CD4-positive, alpha-beta T cell (primary cell): Measurements from ENCODE around the gene STAT5B. TPM values are rescaled to one million over a fixed set of nuclear protein-coding genes. Genes with fewer than 3 reads are reported as not detected.
"Not testable (repeated sequence)": the region's sequence is repeated elsewhere in the genome, so short reads cannot be mapped to it uniquely, and the experiment has no call there.

Source experiments
- ATAC-seq: fragments of 200-7000 bp; cut with Tn5 transposase; one replicate; pipeline ENCODE4 v1.10.0; 2022; ENCODE audit warnings: mild to moderate bottlenecking; ENCODE audit not compliant: poor library complexity
- CTCF ChIA-PET: fragments of 350-600 bp; sonication (Branson Sonifier 250); formaldehyde crosslinking; loops from one replicate; lab custom pipeline; 2021; ENCODE audit warnings: antibody characterized with exemption, inconsistent platforms; lab: Charles Lee
- POLR2A ChIA-PET: fragments of 350-600 bp; sonication (Branson Sonifier 250); formaldehyde crosslinking; loops from one replicate; lab custom pipeline; 2021; ENCODE audit warnings: antibody characterized with exemption, inconsistent platforms; lab: Charles Lee
- DNase-seq, 14 experiments: peaks; one replicate each; pipeline ENCODE4 v3.0.0-alpha.2; 2013 to 2020; ENCODE audit warnings: mixed read lengths in 2 of 14
- H3K27ac ChIP-seq, 2 donors: one replicate each; pipeline versions ENCODE4 v1.5.1 to v1.7.0; 2013; ENCODE audit warnings: low read length in 2 of 2, low read depth in 1 of 2, mild to moderate bottlenecking in 1 of 2
- H3K27me3 ChIP-seq, 2 experiments: 1 replicate in 1 of 2; 2 replicates in 1 of 2; pipeline versions ENCODE4 v1.6.1 to v1.7.0; 2013; ENCODE audit warnings: low read length in 2 of 2, control low read depth in 1 of 2, mild to moderate bottlenecking in 1 of 2, moderate library complexity in 1 of 2; ENCODE audit not compliant: insufficient read depth in 2 of 2, control insufficient read depth in 1 of 2
- H3K36me3 ChIP-seq: one replicate; pipeline ENCODE4 v1.6.1; 2013; ENCODE audit warnings: low read length, control low read depth; ENCODE audit not compliant: insufficient read depth
- H3K4me1 ChIP-seq: one replicate; pipeline ENCODE4 v1.6.1; 2013; ENCODE audit warnings: low read length, control low read depth; ENCODE audit not compliant: insufficient read depth
- H3K4me3 ChIP-seq: one replicate; pipeline ENCODE4 v1.5.1; 2013; ENCODE audit warnings: mild to moderate bottlenecking, low read length, moderate library complexity
- H3K9me3 ChIP-seq, 2 experiments: 1 replicate in 1 of 2; 2 replicates in 1 of 2; pipeline versions ENCODE4 v1.6.1 to v1.7.0; 2013; ENCODE audit warnings: low read length in 2 of 2, mild to moderate bottlenecking in 2 of 2, control low read depth in 1 of 2, moderate library complexity in 1 of 2; ENCODE audit not compliant: control insufficient read depth in 1 of 2, insufficient read depth in 1 of 2
- H3K27ac Mint-ChIP-seq: one replicate; pipeline ENCODE4 v1.8.0; 2020; ENCODE audit warnings: mixed read lengths
- H3K27me3 Mint-ChIP-seq: one replicate; pipeline ENCODE4 v1.8.0; 2021; ENCODE audit warnings: mixed read lengths
- H3K36me3 Mint-ChIP-seq: one replicate; pipeline ENCODE4 v1.8.0; 2021; ENCODE audit warnings: low read depth, mixed read lengths
- H3K4me1 Mint-ChIP-seq: one replicate; pipeline ENCODE4 v1.8.0; 2021; ENCODE audit warnings: low read depth, mixed read lengths
- H3K4me3 Mint-ChIP-seq: one replicate; pipeline ENCODE4 v1.8.0; 2020; ENCODE audit warnings: mild to moderate bottlenecking, mixed read lengths
- H3K9me3 Mint-ChIP-seq: one replicate; pipeline ENCODE4 v1.8.0; 2020; ENCODE audit warnings: mixed read lengths
- CTCF ChIP-seq: fragments of 200-600 bp; IDR thresholded peaks from one replicate; pipeline ENCODE4 v1.8.0; 2022; ENCODE audit warnings: antibody characterized with exemption, mild to moderate bottlenecking
- intact Hi-C, 2 experiments: fragments of 100-400 bp; cut with DNase I in 1 of 2; cut with micrococcal nuclease in 1 of 2; formaldehyde crosslinking; loops; one replicate each; pipeline versions ENCODE4 v1.15.1 to v1.9.0; 2023 to 2025; cut with DNase I, micrococcal nuclease
- total RNA-seq, 174 experiments: library from RNA in 2 of 174; stranded (reverse) in 2 of 174; gene quantifications; one replicate each; pipeline ENCODE4 v1.2.3 and lab custom pipeline; 2021 to 2026

The STAT5B gene
- total RNA-seq, 2 experiments from 2014 or later = 99.4 to 104 TPM

DNA sequence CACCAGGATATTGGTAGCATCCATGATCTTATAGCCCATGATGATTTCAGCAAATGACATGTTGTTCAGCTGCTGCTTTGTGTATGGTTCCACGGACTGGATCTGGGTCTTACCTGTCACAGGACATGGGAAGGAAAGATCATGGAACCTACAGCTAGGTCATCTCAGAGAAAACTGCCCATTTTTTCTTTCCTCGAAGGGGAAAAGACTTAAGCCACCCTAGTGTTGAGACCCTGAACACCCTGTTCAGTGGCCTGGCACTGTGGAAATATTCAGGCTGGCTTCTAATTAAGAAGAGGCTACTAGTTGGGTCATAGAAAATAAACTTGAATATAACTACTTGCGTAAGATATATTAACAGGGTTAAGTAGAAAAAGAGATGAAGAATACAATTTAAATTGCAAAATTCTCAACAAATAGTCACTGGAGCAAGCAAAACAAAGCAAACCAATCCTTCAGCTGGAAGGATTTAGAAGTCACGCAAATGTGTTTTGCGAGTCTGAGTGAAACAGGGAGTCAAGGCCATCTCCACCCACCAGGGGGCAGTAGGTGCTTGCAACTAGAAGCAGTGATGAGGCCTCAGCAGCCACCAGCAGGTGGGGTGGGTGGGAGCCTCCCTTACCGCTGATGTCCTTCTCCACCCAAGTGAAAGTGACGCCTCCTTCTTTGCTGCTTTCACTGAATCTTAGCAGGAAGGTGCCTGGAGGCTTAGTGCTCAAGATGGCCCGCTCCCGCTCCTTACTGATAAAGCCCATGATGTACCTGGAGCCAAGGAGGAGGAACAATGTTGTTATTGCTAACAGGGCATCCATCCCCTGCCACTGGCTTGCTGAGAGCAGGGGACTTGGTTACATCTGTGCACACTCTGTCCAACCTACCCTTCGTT lies 46.4 kb upstream of the STAT5B start:
- no peak overlapping the region for H3K4me3 ChIP-seq
- peaks cover 37% of the 10 kb centered on the region for H3K4me1 Mint-ChIP-seq
- TF ChIP-seq CTCF = peak; percentile 100
- no peak overlapping the region for H3K4me3 Mint-ChIP-seq
- intact Hi-C loops = loop anchor here (1.0 to 5.0 kb wide), 4 partner anchors 65 to 195 kb away; partner anchors contain the start of gene STAT3 (in 1 of the 2)
- H3K36me3 ChIP-seq = peaks cover 73% of the 10 kb centered on the region
- H3K27ac ChIP-seq = peak overlapping the region in 1 of 2 donors; percentile 18
- peaks cover 76% of the 10 kb centered on the region for H3K36me3 Mint-ChIP-seq
- no peaks in the 10 kb centered on the region for H3K27me3 Mint-ChIP-seq
- ChIA-PET CTCF (interaction anchor here (0.6 to 15.7 kb wide), 22 partner anchors 10 to 205 kb away, joined by 3 to 187 read pairs (median 4); partner anchors contain the start of genes CAVIN1, GHDC and STAT3), POLR2A (interaction anchor here (0.6 to 3.8 kb wide), 6 partner anchors 9 to 92 kb away, joined by 3 to 25 read pairs (median 5); partner anchors contain the start of gene STAT3)
- H3K4me1 ChIP-seq = peaks cover 26% of the 10 kb centered on the region
- no peaks in the 10 kb centered on the region for H3K9me3 ChIP-seq
- ATAC-seq = peak; percentile 97
- H3K27me3 ChIP-seq = no peaks in the 10 kb centered on the region
- peak; percentile 89 to 98 (median 95) for DNase-seq
- peak overlapping the region; percentile 76 for H3K27ac Mint-ChIP-seq
- no peaks in the 10 kb centered on the region for H3K9me3 Mint-ChIP-seq

DNA sequence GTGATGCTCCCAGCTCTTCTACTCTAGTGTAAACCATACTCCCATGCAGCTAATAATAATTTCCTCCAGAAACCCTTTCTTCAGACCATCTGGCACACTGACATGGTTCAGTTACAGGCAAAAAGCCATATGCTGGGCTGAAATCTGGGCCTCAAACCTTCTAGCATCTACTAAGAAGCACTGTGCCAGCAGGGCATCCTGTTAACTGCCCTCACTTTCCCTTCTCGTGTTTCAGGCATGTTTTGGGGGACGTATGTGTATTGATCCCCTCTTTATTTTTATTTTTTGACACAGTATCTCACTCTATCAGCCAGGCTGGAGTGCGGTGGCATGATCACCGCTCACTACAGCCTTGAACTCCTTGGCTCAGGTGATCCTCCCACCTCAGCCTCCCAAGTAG lies 45.4 kb upstream of the STAT5B start:
- H3K9me3 Mint-ChIP-seq = no peaks in the 10 kb centered on the region
- no peak for TF ChIP-seq CTCF
- no peak overlapping the region for H3K4me3 Mint-ChIP-seq
- intact Hi-C loops = loop anchor here in 1 of 2 experiments (5.0 kb wide), 1 partner anchor 66 kb away; the partner anchor contains the start of gene STAT3
- Histone ChIP-seq H3K36me3 (peaks cover 75% of the 10 kb centered on the region), H3K4me1 (peaks cover 26% of the 10 kb centered on the region), H3K4me3 (no peak overlapping the region), H3K27me3 (no peaks in the 10 kb centered on the region), H3K27ac (no peak overlapping the region), H3K9me3 (no peaks in the 10 kb centered on the region)
- H3K27me3 Mint-ChIP-seq = no peaks in the 10 kb centered on the region
- ChIA-PET POLR2A (interaction anchor here (1.5 to 3.8 kb wide), 3 partner anchors 8 to 85 kb away, joined by 4 to 25 read pairs (median 12); partner anchors contain the start of gene STAT3), CTCF (interaction anchor here (0.7 to 15.7 kb wide), 5 partner anchors 9 to 206 kb away, joined by 3 to 187 read pairs (median 15); no protein-coding TSS in a partner anchor)
- peak overlapping the region; percentile 76 for H3K27ac Mint-ChIP-seq
- DNase-seq = no peak
- no peak for ATAC-seq
- peaks cover 47% of the 10 kb centered on the region for H3K4me1 Mint-ChIP-seq
- peaks cover 76% of the 10 kb centered on the region for H3K36me3 Mint-ChIP-seq

DNA sequence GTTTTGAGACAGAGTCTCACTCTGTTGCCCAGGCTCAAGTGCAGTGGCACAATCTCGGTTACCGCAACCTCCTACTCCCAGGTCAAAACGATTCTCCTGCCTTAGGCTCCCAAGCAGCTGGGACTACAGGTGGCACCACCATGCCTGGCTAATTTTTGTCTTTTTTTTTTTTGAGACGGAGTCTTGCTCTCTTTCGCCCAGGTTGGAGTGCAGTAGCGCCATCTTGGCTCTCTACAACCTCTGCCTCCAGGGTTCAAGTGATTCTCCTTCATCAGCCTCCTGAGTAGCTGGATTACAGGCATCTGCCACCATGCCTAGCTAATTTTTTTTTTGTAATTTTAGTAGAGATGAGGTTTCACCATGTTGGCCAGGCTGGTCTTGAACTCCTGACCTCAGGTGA lies 41.8 kb upstream of the STAT5B start:
- ATAC-seq, H3K9me3 ChIP-seq, H3K27me3 Mint-ChIP-seq, H3K4me3 ChIP-seq, H3K27ac ChIP-seq, DNase-seq, H3K4me3 Mint-ChIP-seq, H3K27me3 ChIP-seq, H3K9me3 Mint-ChIP-seq, intact Hi-C loops: not testable (repeated sequence)
- peak overlapping the region; percentile 82 for H3K27ac Mint-ChIP-seq
- H3K36me3 Mint-ChIP-seq = peaks cover 73% of the 10 kb centered on the region
- CTCF ChIA-PET = interaction anchor here (1.3 to 15.7 kb wide), 4 partner anchors 87 to 209 kb away, joined by 4 to 187 read pairs (median 9); no protein-coding TSS in a partner anchor
- H3K4me1 ChIP-seq = peaks cover 55% of the 10 kb centered on the region
- H3K36me3 ChIP-seq = peaks cover 66% of the 10 kb centered on the region
- H3K4me1 Mint-ChIP-seq = peaks cover 71% of the 10 kb centered on the region
- POLR2A ChIA-PET = interaction anchor here (7.3 kb wide), 1 partner anchor 70 kb away, joined by 71 read pairs; the partner anchor contains the start of gene STAT3
